Heart left ventricle (tissue), 16 donors: ENCODE measurements around the gene TMEM163. TPM values are rescaled to one million over a fixed set of nuclear protein-coding genes. Genes with fewer than 3 reads are reported as not detected.
"Not testable (repeated sequence)": the region's sequence is repeated elsewhere in the genome, so short reads cannot be mapped to it uniquely, and the experiment has no call there.

Source experiments
- ATAC-seq, 4 donors: fragments of 200-7000 bp; cut with Tn5 transposase; one replicate each; pipeline ENCODE4 v1.9.1; 2020 to 2022; ENCODE audit warnings: moderate library complexity in 4 of 4, mild to moderate bottlenecking in 3 of 4, moderate number of reproducible peaks in 1 of 4
- DNase-seq, 5 donors: peaks; one replicate each; pipeline ENCODE4 v3.0.0-alpha.2; 2020
- H3K27ac ChIP-seq, 12 donors: fragments of 200-600 bp; sonication (generic) in 4 of 12; one replicate each; pipeline versions ENCODE4 v1.5.0 to v1.8.0; 2016 to 2022; ENCODE audit warnings: mild to moderate bottlenecking in 2 of 12
- H3K27me3 ChIP-seq, 9 donors: fragments of 200-600 bp; sonication (generic) in 2 of 9; one replicate each; pipeline versions ENCODE4 v1.5.1 to v1.8.0; 2016 to 2022; ENCODE audit warnings: mild to moderate bottlenecking in 3 of 9
- H3K36me3 ChIP-seq, 9 donors: fragments of 200-600 bp; sonication (generic) in 2 of 9; one replicate each; pipeline versions ENCODE4 v1.5.0 to v1.8.0; 2018 to 2022; ENCODE audit warnings: mild to moderate bottlenecking in 2 of 9
- H3K4me1 ChIP-seq, 12 donors: fragments of 200-600 bp; sonication (generic) in 4 of 12; one replicate each; pipeline versions ENCODE4 v1.5.0 to v1.8.0; 2016 to 2022; ENCODE audit warnings: mild to moderate bottlenecking in 3 of 12
- H3K4me3 ChIP-seq, 12 donors: fragments of 200-600 bp; sonication (generic) in 4 of 12; one replicate each; pipeline versions ENCODE4 v1.5.0 to v1.8.0; 2017 to 2022; ENCODE audit warnings: mild to moderate bottlenecking in 9 of 12, moderate library complexity in 4 of 12
- H3K9me3 ChIP-seq, 12 donors: fragments of 200-600 bp; sonication (generic) in 4 of 12; one replicate each; pipeline versions ENCODE4 v1.5.0 to v1.8.0; 2016 to 2022; ENCODE audit warnings: mild to moderate bottlenecking in 1 of 12
- CTCF ChIP-seq, 12 donors: fragments of 200-600 bp; sonication (generic) in 4 of 12; IDR thresholded peaks; one replicate each; pipeline versions ENCODE4 v1.5.0 to v1.8.0; 2018 to 2022; ENCODE audit warnings: antibody characterized with exemption in 12 of 12, mild to moderate bottlenecking in 5 of 12
- POLR2A ChIP-seq, 2 donors: fragments of 450-650 bp; IDR thresholded peaks; one replicate each; pipeline ENCODE4 v1.6.1; 2017; ENCODE audit warnings: antibody characterized with exemption in 2 of 2, mild to moderate bottlenecking in 2 of 2, moderate library complexity in 2 of 2
- WGBS, 4 donors: extraction: QIAGEN DNeasy Blood & Tissue Kit in 2 of 4; methylation state at CpG; one replicate each; pipeline versions ENCODE4 v1.1.5 to v1.1.7; 2013 to 2018; 5-methylcytosine and 5-hydroxymethylcytosine counted together
- intact Hi-C, 10 donors: fragments of 100-400 bp; cut with DNase I; formaldehyde crosslinking; loops; one replicate each; pipeline versions ENCODE4 v1.11.1 to v1.14.2; 2022
- polyA plus RNA-seq, 2 donors: library from polyadenylated mRNA; stranded (reverse); fragments of 200-250 nt; gene quantifications; one replicate each; pipeline ENCODE4 v1.2.3, GENCODE V29; 2013
- total RNA-seq, 9 donors: library from RNA; depleted of rRNA in 2 of 9; stranded (reverse); fragments of >200 nt in 2 of 9; fragmentation: NEBNext Ultra II Directional in 3 of 9; extraction: Animal tissue kit (Norgen Biotek cat#: 25700) in 3 of 9; gene quantifications; one replicate each; pipeline versions ENCODE4 v1.1.0 to v1.2.4, GENCODE V29; 2016 to 2023
- donor health status: ischemic (EF 13 %, LVEDD 7.1; RV severe dilation, severe dysfunction).
- donor health status: healthy with polysubstance abuse.
- donor health status: DM: no; HTN: yes; CAD: no.
- donor health status: DM: no; HTN: no; CAD: no.
- donor health status: ischemic (EF 25% LVEDD 6.9; RV normal size, moderate dysfunction).
- donor health status: ischemic (EF 25% LVEDD 5.7; RV mildly dilated, moderate dysfunction).
- donor health status: healthy.
- donor health status: DM: yes; HTN: yes; CAD: no.
- donor health status: ischemic (EF 35%, LVEDD 5.7; RV mildly dilated, moderate dysfunction).
- donor health status: nonischemic (EF 11% LVEDD 7.7; RV severe dilation, severe dysfunction).
- donor health status: DM: yes; HTN: yes; CAD: no.
- donor health status: PGD.
- donor health status: ischemic (EF 29% LVEDD 5.4; RV normal size, mild dysfunction).
- donor health status: nonischemic (EF 23%, LVEDD 6.1; RV moderate dilation, normal function).

Gene TMEM163
- total and polyA plus RNA-seq, 11 donors = 0.14 to 1.4 (median 0.47) TPM

DNA sequence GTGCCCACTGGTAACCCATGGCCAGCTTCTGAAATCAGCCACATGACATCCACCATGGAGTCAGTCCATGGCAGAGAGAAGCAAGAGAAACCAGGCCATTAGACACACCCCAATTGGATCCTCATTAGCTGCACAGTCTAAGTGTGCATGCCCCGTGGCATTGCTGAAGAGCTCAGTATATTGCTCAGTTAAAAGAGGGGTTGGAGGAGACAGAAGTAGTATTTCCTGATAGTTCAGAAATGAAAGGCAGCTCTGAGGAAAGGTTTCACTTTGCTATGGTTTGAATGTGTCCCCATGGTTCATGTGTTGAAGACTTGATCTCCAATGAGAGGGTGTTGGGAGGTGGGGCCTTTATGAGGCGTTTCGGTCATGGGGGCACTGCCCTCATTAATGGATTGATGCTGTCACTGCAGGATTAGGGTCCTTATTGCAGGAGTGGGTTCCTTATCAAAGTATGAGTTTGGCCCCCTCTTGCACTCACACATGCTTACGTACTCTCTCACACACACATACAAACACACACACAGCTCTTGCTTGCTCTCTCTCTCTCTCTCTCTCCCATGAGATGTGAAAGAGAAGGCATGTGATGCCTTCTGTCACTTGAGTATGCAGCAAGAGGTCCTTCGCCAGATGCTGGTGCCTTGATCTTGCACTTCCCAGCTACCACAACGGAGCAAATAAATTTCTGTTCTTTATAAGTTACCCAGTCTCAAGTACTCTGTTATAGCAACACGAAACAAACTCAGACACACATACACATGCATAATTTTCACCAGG lies 58.0 kb downstream of the TMEM163 start:
- H3K36me3 ChIP-seq = no peaks in the 10 kb centered on the region

DNA sequence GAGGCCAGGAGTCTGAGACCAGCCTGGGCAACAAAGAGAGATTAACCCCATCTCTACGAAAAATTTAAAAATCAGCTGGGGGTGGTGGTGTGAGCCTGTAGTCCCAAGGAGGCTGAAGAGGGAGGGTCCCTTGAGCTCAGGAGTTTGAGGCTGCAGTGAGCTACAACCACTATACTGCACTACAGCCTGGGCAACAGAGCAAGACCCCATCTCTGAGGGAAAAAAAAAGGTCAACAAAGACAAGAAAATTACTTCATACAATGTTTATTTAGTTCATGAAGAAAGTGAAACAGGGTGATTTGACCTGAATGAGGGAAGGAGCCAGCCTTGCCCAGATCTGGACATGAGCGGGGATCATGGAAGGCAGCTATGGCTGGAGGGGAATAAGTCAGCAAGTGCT lies 59.1 kb downstream of the TMEM163 start:
- Histone ChIP-seq H3K9me3 (no peaks in the 10 kb centered on the region), H3K4me1 (no peaks in the 10 kb centered on the region), H3K27ac (no peak overlapping the region), H3K4me3 (no peak overlapping the region), H3K36me3 (no peaks in the 10 kb centered on the region), H3K27me3 (peaks cover 0 to 4% (median 0%) of the 10 kb centered on the region in 9 donors)
- intact Hi-C loops = loop anchor here in 1 of 10 donors (10.0 kb wide), 1 partner anchor 235 kb away; no protein-coding TSS in a partner anchor
- DNase-seq (no peak), ATAC-seq (no peak)
- 49 to 99% (median 59%) methylated on average over 2 of the region's 2 CpGs for WGBS, 4 donors
- TF ChIP-seq CTCF (IDR thresholded peaks at IDR 0.05) = no peak
- TF ChIP-seq POLR2A (IDR thresholded peaks at IDR 0.05) = no peak

More for the DNA sequence above, 58.0 kb downstream of the TMEM163 start:
- Histone ChIP-seq H3K4me3 (no peak overlapping the region), H3K9me3 (no peaks in the 10 kb centered on the region), H3K27me3 (peaks cover 0 to 6% (median 0%) of the 10 kb centered on the region in 9 donors), H3K4me1 (no peaks in the 10 kb centered on the region), H3K27ac (no peak overlapping the region)
- DNase-seq (no peak), ATAC-seq (no peak)
- WGBS, 4 donors = 75 to 87% (median 86%) methylated on average over 7 of the region's 7 CpGs
- intact Hi-C loops = no loop called here
- TF ChIP-seq CTCF (IDR thresholded peaks at IDR 0.05) (no peak), POLR2A (IDR thresholded peaks at IDR 0.05) (no peak)

DNA sequence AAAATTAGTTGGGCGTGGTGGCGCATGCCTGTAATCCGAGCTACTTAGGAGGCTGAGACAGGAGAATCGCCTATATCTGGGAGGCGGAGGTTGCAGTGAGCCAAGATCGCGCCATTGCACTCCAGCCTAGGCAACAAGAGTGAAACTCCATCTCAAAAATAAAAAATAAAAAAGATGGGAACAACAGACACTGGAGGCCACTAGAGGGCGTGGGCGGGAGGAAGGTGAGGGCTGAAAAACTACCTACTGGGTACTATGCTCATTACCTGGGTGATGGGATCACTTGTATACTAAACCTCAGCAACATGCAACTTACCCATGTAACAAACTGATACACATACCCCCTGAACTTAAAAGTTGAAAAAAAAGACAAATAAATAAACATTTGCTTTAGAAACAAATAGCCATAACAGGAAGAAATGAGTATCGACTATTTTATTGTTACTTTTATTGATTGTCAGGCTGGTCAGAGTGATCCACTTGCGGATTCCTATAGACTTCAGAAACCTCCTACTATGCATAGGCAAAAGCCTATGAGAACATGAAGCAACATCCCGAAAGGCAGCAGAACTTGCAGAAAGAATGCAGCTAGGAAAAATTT lies 61.0 kb downstream of the TMEM163 start:
- ATAC-seq = no peak
- no peak overlapping the region for H3K27ac ChIP-seq
- no peak overlapping the region for H3K4me3 ChIP-seq
- H3K27me3 ChIP-seq = peaks cover 0 to 4% (median 0%) of the 10 kb centered on the region in 9 donors
- TF ChIP-seq POLR2A (IDR thresholded peaks at IDR 0.05) (no peak), CTCF (IDR thresholded peaks at IDR 0.05) (peak; percentile 12 to 53 (median 36))
- no peaks in the 10 kb centered on the region for H3K4me1 ChIP-seq
- intact Hi-C loops = loop anchor here in 1 of 10 donors (10.0 kb wide), 1 partner anchor 237 kb away; no protein-coding TSS in a partner anchor
- WGBS, 4 donors = 81 to 84% (median 82%) methylated on average over 12 of the region's 12 CpGs
- H3K9me3 ChIP-seq = no peaks in the 10 kb centered on the region
- DNase-seq = no peak
- H3K36me3 ChIP-seq = no peaks in the 10 kb centered on the region

- not testable (repeated sequence) for ATAC-seq, DNase-seq, H3K27me3 ChIP-seq, H3K4me3 ChIP-seq, H3K36me3 ChIP-seq, H3K27ac ChIP-seq, H3K4me1 ChIP-seq, H3K9me3 ChIP-seq
- WGBS, 4 donors = 91 to 96% (median 95%) methylated on average over 5 to 8 of the region's 15 CpGs
- intact Hi-C loops = loop anchor here in 1 of 10 donors (10.0 kb wide), 1 partner anchor 238 kb away; no protein-coding TSS in a partner anchor
Observed at GRCh38 chr2:134656391-134656790, 62.4 kb downstream of the TMEM163 start.
